ENCODE measurements around the gene EIF1.
"Not testable (repeated sequence)": the region's sequence is repeated elsewhere in the genome, so short reads cannot be mapped to it uniquely, and the experiment has no call there.

- TF ChIP-seq CTCF (conservative IDR thresholded peaks at IDR 0.05); EZH2 (IDR thresholded peaks at IDR 0.05; ENCODE audit: low read depth): not testable (repeated sequence)
Observed at GRCh38 chr17:41685753-41686152, 2.9 kb upstream of the EIF1 start.
